A673 (cell line): ENCODE data around the gene UCP1. TPM values are rescaled to one million over a fixed set of nuclear protein-coding genes. Genes with fewer than 3 reads are reported as not detected.

Experiments used
- BruUV-seq: library from RNA; stranded (reverse); fragments of 400-500 nt; replicated peaks from 2 replicates; lab custom pipeline; 2021; lab: Mats Ljungman, UMichigan
- CTCF ChIA-PET: fragments of 300-600 bp; sonication (Branson Sonifier 250); formaldehyde crosslinking; loops from one replicate; lab custom pipeline; 2022; ENCODE audit warnings: antibody characterized with exemption; lab: Charles Lee
- POLR2A ChIA-PET: fragments of 300-600 bp; sonication (Branson Sonifier 250); formaldehyde crosslinking; loops from one replicate; lab custom pipeline; 2022; ENCODE audit warnings: antibody characterized with exemption; ENCODE audit not compliant: low non-redundant PET; lab: Charles Lee
- DNase-seq: peaks from one replicate; pipeline ENCODE4 v3.0.0-alpha.2; 2015; ENCODE audit warnings: low spot score
- H3K27ac ChIP-seq: fragments of 200-600 bp; sonication (generic); 2 replicates; pipeline ENCODE4 v1.5.1; 2016; ENCODE audit warnings: mixed run types, low read depth, mild to moderate bottlenecking, mixed read lengths, antibody characterized with exemption, low read length; ENCODE audit not compliant: poor library complexity, severe bottlenecking
- H3K27me3 ChIP-seq: fragments of 200-600 bp; sonication (generic); replicated peaks from 2 replicates; pipeline ENCODE4 v1.6.1; 2017; ENCODE audit warnings: mixed run types, low read depth, mild to moderate bottlenecking, mixed read lengths, antibody characterized with exemption, low read length; ENCODE audit not compliant: insufficient read depth, poor library complexity
- H3K36me3 ChIP-seq: fragments of 200-600 bp; sonication (generic); 2 replicates; pipeline ENCODE4 v1.6.1; 2016; ENCODE audit warnings: mixed run types, mild to moderate bottlenecking, mixed read lengths, antibody characterized with exemption, low read length; ENCODE audit not compliant: insufficient read depth, poor library complexity, severe bottlenecking
- H3K4me1 ChIP-seq: fragments of 200-600 bp; sonication (generic); 2 replicates; pipeline ENCODE4 v1.6.1; 2017; ENCODE audit warnings: mixed run types, mild to moderate bottlenecking, mixed read lengths, antibody characterized with exemption, low read length; ENCODE audit not compliant: insufficient read depth, poor library complexity, severe bottlenecking
- H3K4me3 ChIP-seq: fragments of 200-600 bp; sonication (generic); 2 replicates; pipeline ENCODE4 v1.5.1; 2016; ENCODE audit warnings: low read depth, mixed run types, mild to moderate bottlenecking, mixed read lengths, low read length; ENCODE audit not compliant: poor library complexity, severe bottlenecking
- H3K9me3 ChIP-seq: fragments of 200-600 bp; sonication (generic); 2 replicates; pipeline ENCODE4 v1.6.1; 2016; ENCODE audit warnings: mixed run types, low read depth, mild to moderate bottlenecking, mixed read lengths, antibody characterized with exemption, low read length; ENCODE audit not compliant: poor library complexity, severe bottlenecking
- CTCF ChIP-seq: fragments of 300-800, 200-600 bp; sonication (generic); conservative IDR thresholded peaks from 2 replicates; pipeline ENCODE4 v1.5.1; 2017; ENCODE audit warnings: low read depth, mild to moderate bottlenecking, antibody characterized with exemption, low read length, moderate library complexity, mixed read lengths
- EZH2 ChIP-seq: fragments of 200-600 bp; sonication (generic); IDR thresholded peaks from 2 replicates; pipeline ENCODE4 v1.6.1; 2017; ENCODE audit warnings: borderline replicate concordance, low read depth, mild to moderate bottlenecking, mixed read lengths, antibody characterized with exemption, low read length; ENCODE audit not compliant: poor library complexity, severe bottlenecking
- intact Hi-C: fragments of 100-400 bp; cut with micrococcal nuclease; formaldehyde crosslinking; loops from one replicate; pipeline ENCODE4 v1.10.0; 2022; ENCODE audit not compliant: unreplicated experiment
- total RNA-seq: library from RNA; stranded (reverse); gene quantifications from 2 replicates; pipeline ENCODE4 v1.2.3, GENCODE V29; 2021

UCP1 gene
- total RNA-seq, 1 experiment from 2014 or later = not detected

GRCh38 chr4:140602714-140603113, 34.0 kb upstream of the UCP1 start:
- ChIA-PET POLR2A (no interaction called here), CTCF (no interaction called here)
- no peaks in the 10 kb centered on the region for H3K27me3 ChIP-seq
- H3K9me3 ChIP-seq = no peaks in the 10 kb centered on the region
- no TSS peak for BruUV-seq
- H3K4me3 ChIP-seq = no peak overlapping the region
- H3K4me1 ChIP-seq = no peaks in the 10 kb centered on the region
- no peak for TF ChIP-seq CTCF
- no peak for TF ChIP-seq EZH2
- intact Hi-C loops = no loop called here
- H3K27ac ChIP-seq = no peak overlapping the region
- no peak for DNase-seq
- H3K36me3 ChIP-seq = no peaks in the 10 kb centered on the region

- no TSS peak for BruUV-seq
- no peaks in the 10 kb centered on the region for H3K27me3 ChIP-seq
- DNase-seq = no peak
- H3K4me3 ChIP-seq = no peak overlapping the region
- ChIA-PET CTCF (no interaction called here), POLR2A (no interaction called here)
- intact Hi-C loops = no loop called here
- H3K36me3 ChIP-seq = no peaks in the 10 kb centered on the region
- no peak overlapping the region for H3K27ac ChIP-seq
- TF ChIP-seq EZH2 (no peak), CTCF (no peak)
- H3K9me3 ChIP-seq = no peaks in the 10 kb centered on the region
- no peaks in the 10 kb centered on the region for H3K4me1 ChIP-seq
These were observed 31.6 kb upstream of the UCP1 start for GRCh38 chr4:140600408-140600807.

- Histone ChIP-seq H3K27me3 (no peaks in the 10 kb centered on the region), H3K9me3 (no peaks in the 10 kb centered on the region), H3K4me3 (no peak overlapping the region), H3K4me1 (no peaks in the 10 kb centered on the region), H3K36me3 (no peaks in the 10 kb centered on the region), H3K27ac (no peak overlapping the region)
- ChIA-PET POLR2A (no interaction called here), CTCF (no interaction called here)
- intact Hi-C loops = no loop called here
- no peak for DNase-seq
- no TSS peak for BruUV-seq
- TF ChIP-seq CTCF (peak; percentile 46), EZH2 (no peak)
These were observed 26.3 kb upstream of the UCP1 start for GRCh38 chr4:140595065-140595464.
